Transverse colon (tissue), 4 donors: ENCODE results near the gene HMCN2. TPM values are rescaled to one million over a fixed set of nuclear protein-coding genes. Genes with fewer than 3 reads are reported as not detected.
"Not testable (repeated sequence)": the region's sequence is repeated elsewhere in the genome, so short reads cannot be mapped to it uniquely, and the experiment has no call there.

Experiments used
- DNase-seq: peaks from one replicate; pipeline ENCODE4 v3.0.0-alpha.2; 2019
- H3K27ac ChIP-seq, 4 donors: fragments of 200-600 bp; sonication (generic); 2 replicates each; pipeline ENCODE4 v1.5.1; 2016 to 2018; ENCODE audit warnings: inconsistent platforms in 4 of 4
- H3K27me3 ChIP-seq: fragments of 200-600 bp; sonication (generic); 2 replicates; pipeline ENCODE4 v1.5.1; 2017; ENCODE audit warnings: inconsistent platforms
- H3K36me3 ChIP-seq, 4 donors: fragments of 200-600 bp; sonication (generic); 2 replicates each; pipeline ENCODE4 v1.5.1; 2017 to 2019; ENCODE audit warnings: inconsistent platforms in 4 of 4
- H3K4me1 ChIP-seq, 4 donors: fragments of 200-600 bp; sonication (generic); 2 replicates each; pipeline ENCODE4 v1.5.1; 2017 to 2020; ENCODE audit warnings: inconsistent platforms in 4 of 4
- H3K4me3 ChIP-seq, 4 donors: fragments of 200-600 bp; sonication (generic); 1 replicate in 1 of 4; 2 replicates in 3 of 4; pipeline versions ENCODE4 v1.5.1 to v1.6.1; 2017 to 2019; ENCODE audit warnings: inconsistent platforms in 4 of 4
- H3K9me3 ChIP-seq, 2 donors: fragments of 200-600 bp; sonication (generic); 2 replicates each; pipeline ENCODE4 v1.5.1; 2017 to 2019; ENCODE audit warnings: inconsistent platforms in 2 of 2
- CTCF ChIP-seq, 5 experiments: fragments of 200-600 bp in 3 of 5; fragments of 450-650 bp in 2 of 5; sonication (generic) in 3 of 5; IDR thresholded peaks; 1 replicate in 2 of 5; 2 replicates in 3 of 5; pipeline ENCODE4 v1.5.1; 2016 to 2017; ENCODE audit warnings: antibody characterized with exemption in 5 of 5, inconsistent platforms in 3 of 5, mild to moderate bottlenecking in 2 of 5, moderate library complexity in 1 of 5
- EP300 ChIP-seq: sonication (generic); formaldehyde crosslinking; IDR thresholded peaks from one replicate; pipeline ENCODE4 v1.6.1; 2017; ENCODE audit warnings: antibody characterized with exemption, low read depth
- POLR2A ChIP-seq: fragments of 450-650 bp; IDR thresholded peaks from one replicate; pipeline ENCODE4 v1.6.1; 2016; ENCODE audit warnings: antibody characterized with exemption, mild to moderate bottlenecking, moderate library complexity
- POLR2AphosphoS5 ChIP-seq, 3 donors: sonication (generic); formaldehyde crosslinking; IDR thresholded peaks; one replicate each; pipeline ENCODE4 v1.6.1; 2016; ENCODE audit warnings: antibody characterized with exemption in 3 of 3
- WGBS, 2 donors: methylation state at CpG; one replicate each; pipeline ENCODE4 v1.1.5; 2018; ENCODE audit warnings: low coverage in 1 of 2; 5-methylcytosine and 5-hydroxymethylcytosine counted together
- in situ Hi-C, 4 donors: fragments of 200-750 bp; cut with MboI; loops; one replicate each; pipeline versions ENCODE4 v1.15.0 to v1.15.1; 2017; ENCODE audit warnings: low sequenced_read_pairs in 3 of 4, low pct_ligation_motif_present in 1 of 4, low pct_unique_long_range_greater_than_20kb in 1 of 4
- intact Hi-C: fragments of 100-400 bp; cut with DNase I; formaldehyde crosslinking; loops from one replicate; pipeline ENCODE4 v1.15.1; 2023; ENCODE audit warnings: low total_unique reads
- total RNA-seq, 4 donors: library from RNA; depleted of rRNA; stranded (reverse); fragments of >200 nt; gene quantifications; one replicate each; pipeline ENCODE4 v1.1.0, GENCODE V29; 2016

HMCN2 gene
- total RNA-seq, 4 donors from 2014 or later, result 7.8 to 40.0 (median 15.2) TPM

- TF ChIP-seq CTCF (IDR thresholded peaks at IDR 0.05), result no peak
- no peak for TF ChIP-seq POLR2AphosphoS5 (IDR thresholded peaks at IDR 0.05)
- TF ChIP-seq EP300, result no peak
- TF ChIP-seq POLR2A, result no peak
- in situ Hi-C loops, result loop anchor here in 1 of 4 donors (25.0 kb wide), 1 partner anchor 227 kb away; no protein-coding TSS in a partner anchor
- Histone ChIP-seq H3K27me3 (no peaks in the 10 kb centered on the region), H3K4me3 (no peak overlapping the region), H3K27ac (no peak overlapping the region), H3K9me3 (no peaks in the 10 kb centered on the region), H3K36me3 (no peaks in the 10 kb centered on the region), H3K4me1 (peaks cover 0 to 3% (median 2%) of the 10 kb centered on the region in 4 donors)
- intact Hi-C loops, result loop anchor here (10.0 kb wide), 1 partner anchor 465 kb away; no protein-coding TSS in a partner anchor
- DNase-seq, result no peak
- WGBS, 2 donors, result 66% methylated on average over 4 of the region's 4 CpGs; no CpG with 5 or more reads in 1 of the 2 donors
These were observed 73.7 kb downstream of the HMCN2 start for GRCh38 chr9:130339306-130339705.

DNA sequence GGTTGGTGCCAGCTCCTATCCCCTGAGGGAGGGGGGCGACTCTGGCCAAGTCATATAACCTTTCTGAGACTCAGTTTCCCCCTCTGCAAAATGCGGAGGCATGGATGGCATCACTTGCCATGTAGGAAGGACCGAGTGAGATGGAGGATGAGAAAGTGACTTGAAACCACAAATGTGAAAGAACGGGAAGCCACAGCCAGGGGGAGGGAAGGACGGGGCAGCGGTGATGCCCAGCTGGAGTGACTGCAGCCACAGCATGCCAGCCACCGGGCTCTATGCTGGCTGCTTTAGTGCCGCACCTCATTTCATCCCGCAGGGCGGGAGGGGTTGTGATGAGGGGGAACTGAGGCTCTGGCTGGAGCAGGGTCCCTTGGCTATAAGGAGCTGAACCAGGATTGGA is 74.5 kb downstream of the HMCN2 start:
- Histone ChIP-seq H3K27me3 (no peaks in the 10 kb centered on the region), H3K4me1 (peaks cover 0 to 3% (median 2%) of the 10 kb centered on the region in 4 donors), H3K36me3 (no peaks in the 10 kb centered on the region), H3K4me3 (no peak overlapping the region), H3K27ac (no peak overlapping the region), H3K9me3 (no peaks in the 10 kb centered on the region)
- TF ChIP-seq CTCF (IDR thresholded peaks at IDR 0.05) (no peak), POLR2AphosphoS5 (IDR thresholded peaks at IDR 0.05) (no peak), EP300 (no peak), POLR2A (no peak)
- in situ Hi-C loops, result loop anchor here in 1 of 4 donors (25.0 kb wide), 1 partner anchor 228 kb away; no protein-coding TSS in a partner anchor
- intact Hi-C loops, result loop anchor here (5.0 kb wide), 1 partner anchor 98 kb away; no protein-coding TSS in a partner anchor
- no peak for DNase-seq
- WGBS, 2 donors, result 46 to 57% methylated on average over 5 to 10 of the region's 10 CpGs

GRCh38 chr9:130340557-130340956 is 75.0 kb downstream of the HMCN2 start:
- 78% methylated on average over 17 of the region's 17 CpGs; no CpG with 5 or more reads in 1 of the 2 donors for WGBS, 2 donors
- H3K27me3 ChIP-seq, H3K36me3 ChIP-seq, H3K4me3 ChIP-seq, H3K9me3 ChIP-seq, H3K27ac ChIP-seq, DNase-seq, H3K4me1 ChIP-seq: not testable (repeated sequence)
- intact Hi-C loops (loop anchor here (5.0 kb wide), 1 partner anchor 98 kb away; no protein-coding TSS in a partner anchor), in situ Hi-C loops (loop anchor here in 1 of 4 donors (25.0 kb wide), 1 partner anchor 228 kb away; no protein-coding TSS in a partner anchor)

GRCh38 chr9:130341128-130341527 is 75.6 kb downstream of the HMCN2 start:
- in situ Hi-C loops, result loop anchor here in 1 of 4 donors (25.0 kb wide), 1 partner anchor 229 kb away; no protein-coding TSS in a partner anchor
- H3K36me3 ChIP-seq, result no peaks in the 10 kb centered on the region
- no peak for DNase-seq
- H3K27me3 ChIP-seq, result no peaks in the 10 kb centered on the region
- H3K27ac ChIP-seq, result no peak overlapping the region
- no peak overlapping the region for H3K4me3 ChIP-seq
- TF ChIP-seq EP300 (no peak), POLR2AphosphoS5 (IDR thresholded peaks at IDR 0.05) (no peak), CTCF (IDR thresholded peaks at IDR 0.05) (no peak)
- H3K4me1 ChIP-seq, result peaks cover 0 to 3% (median 0%) of the 10 kb centered on the region in 4 donors
- no peaks in the 10 kb centered on the region for H3K9me3 ChIP-seq
- intact Hi-C loops, result loop anchor here (5.0 kb wide), 1 partner anchor 99 kb away; no protein-coding TSS in a partner anchor
- 79% methylated on average over 12 of the region's 13 CpGs; no CpG with 5 or more reads in 1 of the 2 donors for WGBS, 2 donors
